Stimulated activated CD4-positive, alpha-beta T cell treated with anti-CD3 and anti-CD28 coated beads, Interleukin-2, amount 100 ng/mL, for 48 hours (primary cell): ENCODE data around the gene GRAMD2B.
"Not testable (repeated sequence)": the region's sequence is repeated elsewhere in the genome, so short reads cannot be mapped to it uniquely, and the experiment has no call there.

ENCODE experiments used
- DNase-seq, 2 donors: peaks; one replicate each; pipeline ENCODE4 v3.0.0-alpha.2; 2020

The GRAMD2B gene

GRCh38 chr5:126450907-126451306, 27.7 kb downstream of the GRAMD2B start:
- no peak for DNase-seq

GRCh38 chr5:126452477-126452876, 29.3 kb downstream of the GRAMD2B start:
- no peak for DNase-seq

GRCh38 chr5:126454081-126454480, 30.9 kb downstream of the GRAMD2B start:
- no peak for DNase-seq

GRCh38 chr5:126454535-126454934, 31.3 kb downstream of the GRAMD2B start:
- no peak for DNase-seq

GRCh38 chr5:126455264-126455663, 32.1 kb downstream of the GRAMD2B start:
- DNase-seq = no peak

- DNase-seq = no peak
Measured at GRCh38 chr5:126455728-126456127, 32.5 kb downstream of the GRAMD2B start.

- no peak for DNase-seq
Measured at GRCh38 chr5:126456217-126456820, 33.1 kb downstream of the GRAMD2B start.

GRCh38 chr5:126460459-126460858, 37.2 kb downstream of the GRAMD2B start:
- DNase-seq = no peak

- DNase-seq = no peak
Measured at GRCh38 chr5:126460977-126461376, 37.8 kb downstream of the GRAMD2B start.

- DNase-seq = no peak
Measured at GRCh38 chr5:126461838-126462237, 38.6 kb downstream of the GRAMD2B start.

GRCh38 chr5:126462239-126463014, 39.2 kb downstream of the GRAMD2B start:
- no peak for DNase-seq

GRCh38 chr5:126464016-126464415, 40.8 kb downstream of the GRAMD2B start:
- DNase-seq = no peak

- DNase-seq = no peak
Measured at GRCh38 chr5:126464959-126465358, 41.8 kb downstream of the GRAMD2B start.

GRCh38 chr5:126468091-126468490, 44.9 kb downstream of the GRAMD2B start:
- DNase-seq = no peak

GRCh38 chr5:126469536-126470316, 46.5 kb downstream of the GRAMD2B start:
- DNase-seq = no peak

- DNase-seq = not testable (repeated sequence)
Measured at GRCh38 chr5:126470529-126470928, 47.3 kb downstream of the GRAMD2B start.

- DNase-seq = no peak
Measured at GRCh38 chr5:126471247-126471646, 48.0 kb downstream of the GRAMD2B start.

- DNase-seq = no peak
Measured at GRCh38 chr5:126471875-126472537, 48.8 kb downstream of the GRAMD2B start.

- no peak for DNase-seq
Measured at GRCh38 chr5:126472538-126472889, 49.3 kb downstream of the GRAMD2B start.

GRCh38 chr5:126477294-126478117, 54.3 kb downstream of the GRAMD2B start:
- no peak for DNase-seq

- no peak for DNase-seq
Measured at GRCh38 chr5:126479810-126480209, 56.6 kb downstream of the GRAMD2B start.

GRCh38 chr5:126480824-126481223, 57.6 kb downstream of the GRAMD2B start:
- no peak for DNase-seq
